HG03135 (cell line): ENCODE measurements around the gene CYP2U1.
A peak's percentile ranks its signal among the peaks of the same experiment; 100 is the strongest.
"Not testable (repeated sequence)": the region's sequence is repeated elsewhere in the genome, so short reads cannot be mapped to it uniquely, and the experiment has no call there.

Experiments used
- ATAC-seq: cut with Tn5 transposase; IDR thresholded peaks from one replicate; pipeline ENCODE4 v1.9.1; 2021; ENCODE audit warnings: mild to moderate bottlenecking, moderate library complexity; ENCODE audit not compliant: unreplicated experiment

The CYP2U1 gene

DNA sequence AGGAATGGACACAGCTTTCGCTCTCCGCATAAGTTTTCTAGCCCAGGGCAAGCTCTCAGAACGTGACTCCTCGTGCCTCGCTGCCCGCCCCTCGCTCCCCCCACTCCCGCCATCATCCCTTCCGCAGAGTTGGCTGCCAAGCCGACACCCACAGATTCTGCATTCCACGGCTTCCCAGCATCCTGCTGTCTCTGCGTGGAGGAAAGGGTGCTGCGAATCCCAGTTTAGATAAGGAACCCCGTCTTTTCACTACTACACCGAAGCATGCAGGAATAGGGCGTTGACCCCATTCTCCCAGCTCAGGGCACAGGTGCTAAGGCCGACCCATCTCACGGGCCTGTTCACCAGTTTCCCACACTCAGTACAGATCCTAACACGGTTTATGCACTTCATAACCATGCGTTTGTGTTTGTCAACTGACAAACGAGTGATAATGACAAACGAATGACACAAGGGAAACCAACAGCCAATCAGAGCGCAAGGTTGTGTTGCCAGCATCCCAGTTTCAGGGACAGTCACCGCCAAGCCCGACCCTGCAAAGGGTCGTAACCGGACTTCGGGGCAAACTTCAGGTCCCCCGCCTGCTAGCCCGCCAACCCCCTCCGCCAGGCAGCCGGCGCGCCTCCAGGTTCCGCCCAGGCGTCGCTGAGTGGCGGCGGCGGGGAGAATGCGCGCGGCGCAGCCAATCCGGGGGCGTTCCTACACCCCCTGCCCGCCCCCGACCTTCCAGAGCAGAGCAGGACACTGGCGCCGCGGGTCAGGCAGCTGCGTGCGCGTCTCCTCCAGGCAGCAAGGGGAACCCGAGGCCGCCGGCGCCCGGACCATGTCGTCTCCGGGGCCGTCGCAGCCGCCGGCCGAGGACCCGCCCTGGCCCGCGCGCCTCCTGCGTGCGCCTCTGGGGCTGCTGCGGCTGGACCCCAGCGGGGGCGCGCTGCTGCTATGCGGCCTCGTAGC lies at the start of gene CYP2U1:
TSS of gene CYP2U1 (plus strand) at position 729 of the 954 bp plus-strand sequence. CDS start at position 824, 95 bp downstream.
- peak; percentile 93 for ATAC-seq

DNA sequence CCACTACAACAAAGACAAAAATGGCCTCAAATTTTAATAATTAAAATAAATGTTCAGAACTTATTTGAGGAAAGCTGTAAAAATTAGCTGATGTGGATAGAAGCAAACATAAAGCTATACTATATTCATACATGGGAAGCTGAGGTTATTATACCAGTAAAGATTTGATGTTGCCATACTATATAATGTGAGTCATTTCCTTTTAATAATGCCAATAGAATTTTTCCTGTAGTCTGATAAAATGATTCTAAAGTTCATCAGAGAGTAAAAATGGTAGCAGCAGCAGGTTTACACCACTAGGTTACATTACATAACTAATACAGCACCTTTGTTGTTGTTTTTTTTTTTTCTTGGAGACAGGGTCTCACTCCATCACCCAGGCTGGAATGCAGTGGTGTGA lies 45.5 kb upstream of the CYP2U1 start:
- no peak for ATAC-seq

DNA sequence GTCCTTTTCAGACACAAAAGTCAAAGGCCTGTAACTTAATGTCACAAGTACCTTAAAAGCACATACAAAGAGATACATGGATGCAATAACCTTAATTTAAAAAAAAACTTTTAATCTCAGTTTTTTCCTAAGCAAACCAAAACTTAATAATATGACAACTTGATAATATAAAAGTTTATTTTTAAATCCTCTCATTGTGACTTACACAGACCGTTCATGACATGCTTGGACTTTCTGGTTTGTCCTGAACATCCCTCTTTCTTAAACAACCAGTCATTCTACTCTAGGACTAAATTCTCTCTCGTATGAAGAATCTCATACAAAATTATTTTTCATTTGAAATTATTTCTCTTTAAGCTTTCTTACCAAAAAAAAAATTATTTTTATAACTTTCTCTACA lies 43.1 kb upstream of the CYP2U1 start:
- no peak for ATAC-seq

DNA sequence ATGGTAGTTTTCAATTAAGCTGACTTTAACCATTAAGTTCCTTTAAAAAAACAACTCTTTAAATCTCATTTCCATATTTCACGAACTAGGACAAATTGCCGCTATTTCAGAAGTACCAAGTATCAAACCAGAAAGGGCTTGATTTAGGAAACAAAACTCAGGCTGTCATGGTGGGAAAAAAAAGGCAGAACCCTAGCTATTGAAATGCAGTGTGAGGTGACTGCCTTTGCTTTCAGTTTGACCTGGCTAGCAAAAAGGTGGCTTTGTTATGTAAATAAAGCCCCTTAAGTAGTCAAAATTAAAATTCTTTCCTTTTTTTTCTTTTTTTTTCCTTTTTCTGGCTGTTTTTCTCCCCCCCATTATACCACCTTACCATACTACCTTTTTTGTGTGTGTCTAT lies 40.6 kb upstream of the CYP2U1 start:
- no peak for ATAC-seq

DNA sequence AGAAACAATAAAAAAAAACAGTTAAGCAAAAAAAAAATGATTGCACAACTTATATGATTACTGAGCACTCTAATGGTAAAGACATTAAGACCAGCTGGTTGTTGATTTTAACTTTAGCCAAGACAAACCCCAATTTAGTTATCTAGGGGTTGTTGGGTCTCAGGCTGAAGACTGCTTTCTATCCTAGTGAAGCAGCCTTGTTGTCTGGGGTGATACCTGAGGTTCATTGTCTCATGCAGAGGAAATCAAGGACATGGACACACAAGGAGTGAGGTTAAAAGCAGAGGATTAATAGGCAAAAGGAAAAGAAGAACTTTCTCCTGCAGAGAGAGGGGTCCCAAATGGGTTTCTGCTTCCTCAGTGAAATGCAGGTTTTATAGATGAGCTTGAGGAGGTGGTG lies 40.0 kb upstream of the CYP2U1 start:
- no peak for ATAC-seq

DNA sequence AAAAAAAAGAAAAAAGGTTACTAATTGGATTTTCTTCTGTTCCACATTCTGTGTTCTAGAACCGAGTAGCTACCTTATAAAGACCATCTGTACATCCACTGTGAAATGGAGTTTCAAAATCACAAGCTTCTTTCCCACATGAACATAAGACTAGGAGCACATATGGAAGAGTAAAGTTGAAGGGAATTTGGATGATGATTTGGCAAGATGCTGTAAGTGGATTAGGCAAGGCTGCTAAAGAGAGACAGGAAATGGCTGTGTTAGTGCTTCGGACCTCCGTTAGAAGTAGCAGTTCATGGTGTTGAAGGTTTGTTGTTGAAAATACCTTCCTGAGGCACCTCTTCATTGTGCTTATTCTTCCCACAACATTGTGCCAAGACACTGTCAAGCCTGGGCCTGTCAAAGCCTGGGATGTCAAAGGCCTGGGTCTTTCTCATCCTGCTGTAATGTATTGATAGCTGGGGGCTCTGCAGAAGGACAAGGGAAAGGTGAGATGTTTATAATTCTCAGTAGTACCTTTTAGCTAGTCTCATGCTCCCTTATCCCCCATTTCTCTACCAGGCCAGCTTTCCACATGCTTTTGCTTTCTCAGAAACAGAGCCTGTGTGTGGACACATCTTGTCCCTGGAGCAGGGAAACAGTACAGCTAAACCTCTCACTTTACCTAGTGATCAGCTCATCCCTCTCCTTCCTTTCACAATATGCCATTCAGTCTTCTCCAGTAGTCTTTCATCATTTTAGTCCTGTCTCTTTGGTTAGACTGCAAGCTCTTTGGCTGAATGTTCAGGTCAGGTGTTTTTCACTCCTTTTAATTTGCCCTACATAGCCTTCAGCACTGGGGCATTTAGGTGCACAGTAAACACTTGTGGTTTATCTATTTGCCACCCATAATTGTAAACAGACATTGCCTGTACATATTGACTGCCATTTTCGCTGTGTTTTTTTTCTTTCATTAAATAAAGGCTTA lies 37.9 kb upstream of the CYP2U1 start:
- ATAC-seq, result no peak

DNA sequence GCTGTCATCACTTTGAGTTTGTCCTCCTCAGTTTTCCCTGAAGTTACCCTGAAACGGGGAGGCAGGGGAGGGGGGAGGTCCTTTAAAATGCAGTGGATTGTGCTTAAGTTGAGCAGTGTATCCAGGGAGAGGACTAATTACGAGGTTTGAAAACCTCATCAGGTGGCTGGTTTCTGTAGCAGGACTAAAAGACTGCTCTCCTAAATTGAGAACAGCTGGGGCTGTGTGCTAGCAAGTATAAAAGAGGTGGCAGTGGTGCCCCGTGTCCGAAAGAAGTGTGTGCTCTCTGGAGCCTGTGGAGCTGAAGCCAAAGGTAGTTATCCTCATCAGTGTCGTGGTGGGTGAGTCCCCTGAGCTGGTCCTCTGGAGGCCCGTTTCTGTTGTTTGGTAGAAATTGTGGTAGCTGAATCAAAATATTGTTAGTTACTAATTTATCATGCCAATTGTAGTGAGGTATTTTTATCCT lies 37.2 kb upstream of the CYP2U1 start:
- no peak for ATAC-seq

DNA sequence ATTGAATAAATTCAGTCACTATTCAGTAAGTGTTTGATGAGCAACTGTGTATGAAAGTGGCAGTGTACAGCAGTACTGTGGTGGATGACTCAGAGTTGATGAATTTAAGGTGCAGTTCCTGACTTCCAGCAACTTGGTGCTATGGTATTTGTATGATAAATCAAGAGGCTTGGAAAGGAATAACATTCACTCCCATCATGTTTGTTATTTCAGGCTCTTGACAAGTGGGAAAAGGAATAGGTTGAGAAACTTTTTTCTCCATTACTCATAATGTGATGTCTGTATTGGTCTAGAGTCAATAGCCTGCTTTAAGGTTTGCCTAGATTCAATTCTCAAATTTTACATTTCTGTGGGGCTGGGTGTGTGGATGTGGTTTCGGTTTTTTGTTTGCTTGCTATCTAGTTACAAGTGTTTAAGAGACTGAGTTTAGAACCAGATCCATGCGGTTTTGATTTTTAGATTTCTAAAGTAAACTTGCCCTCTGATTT lies 35.1 kb upstream of the CYP2U1 start:
- no peak for ATAC-seq

DNA sequence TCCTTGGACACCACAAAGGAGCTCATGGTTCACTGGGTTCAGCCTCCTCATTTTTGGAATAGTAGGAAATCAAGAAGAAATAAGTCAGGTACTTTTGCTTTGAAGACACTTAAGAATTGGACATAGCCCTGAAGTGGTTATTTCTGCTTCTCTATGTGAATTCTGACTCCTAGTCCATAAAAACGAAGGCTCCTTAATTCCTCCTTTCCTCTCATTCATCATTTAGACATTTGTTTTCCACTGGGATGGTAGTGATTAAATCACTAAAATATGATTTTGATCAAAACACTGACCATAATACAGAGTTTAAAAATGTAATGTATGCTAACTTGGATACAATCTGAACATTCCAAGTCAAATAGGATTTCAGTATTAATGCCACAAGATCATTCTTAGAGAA lies 34.7 kb upstream of the CYP2U1 start:
- ATAC-seq, result no peak

DNA sequence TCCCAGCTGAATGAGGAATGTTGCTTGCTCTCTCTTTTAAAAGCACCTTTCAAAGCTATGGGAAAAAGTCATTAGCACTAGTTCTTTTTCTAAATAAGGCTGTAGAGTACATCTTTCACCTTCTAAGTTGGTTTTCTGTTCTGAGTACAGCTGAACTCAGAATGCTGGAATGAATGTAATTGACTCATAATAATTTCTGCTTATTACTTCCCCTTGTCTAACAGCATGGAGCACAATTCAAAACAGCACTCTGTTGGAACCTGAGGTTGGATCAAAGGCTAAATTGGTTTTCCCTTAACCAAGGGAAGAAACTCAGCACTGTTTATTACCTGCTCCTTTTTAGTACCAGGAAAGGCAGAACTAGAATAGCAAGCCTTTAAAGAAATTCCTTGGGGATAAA lies 33.5 kb upstream of the CYP2U1 start:
- ATAC-seq, result no peak

DNA sequence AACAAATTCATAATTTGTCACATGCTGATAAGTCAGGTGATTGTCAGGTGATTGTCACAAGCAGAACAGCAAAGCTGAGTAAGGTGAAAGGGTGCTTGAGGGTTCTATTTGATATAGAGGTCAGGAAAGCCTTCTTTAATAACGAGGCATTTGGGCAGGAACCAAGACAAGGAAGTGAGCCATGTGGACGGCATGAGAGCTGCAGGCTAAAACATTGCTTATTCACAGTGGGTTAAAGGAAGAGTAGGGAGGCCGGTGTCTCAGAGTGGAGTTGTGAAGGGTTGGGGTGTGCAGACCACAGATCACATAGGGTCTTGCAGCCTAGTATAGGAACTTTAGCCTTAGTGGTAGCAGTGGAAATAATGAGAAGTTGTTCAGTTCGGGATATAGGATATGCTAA lies 31.3 kb upstream of the CYP2U1 start:
- ATAC-seq, result no peak

DNA sequence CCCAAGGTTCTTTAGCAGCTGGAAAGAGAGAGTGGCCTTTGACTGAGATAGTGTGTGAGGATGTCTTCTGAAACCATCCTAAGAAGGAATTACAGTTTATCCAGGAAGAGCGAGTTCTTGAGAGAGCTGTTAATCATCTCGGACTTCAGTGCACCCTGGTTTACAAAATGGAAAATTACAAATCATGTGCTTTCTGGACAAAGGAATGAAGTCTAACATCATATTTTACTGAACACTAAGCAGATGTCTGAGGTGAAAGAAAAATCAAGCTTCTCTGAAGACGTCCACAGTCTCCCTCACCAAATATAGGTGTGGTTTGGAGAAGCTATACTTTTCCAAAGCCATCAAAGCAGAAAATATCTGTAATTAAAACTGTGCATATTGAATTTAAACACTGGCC lies 30.8 kb upstream of the CYP2U1 start:
- ATAC-seq, result no peak

DNA sequence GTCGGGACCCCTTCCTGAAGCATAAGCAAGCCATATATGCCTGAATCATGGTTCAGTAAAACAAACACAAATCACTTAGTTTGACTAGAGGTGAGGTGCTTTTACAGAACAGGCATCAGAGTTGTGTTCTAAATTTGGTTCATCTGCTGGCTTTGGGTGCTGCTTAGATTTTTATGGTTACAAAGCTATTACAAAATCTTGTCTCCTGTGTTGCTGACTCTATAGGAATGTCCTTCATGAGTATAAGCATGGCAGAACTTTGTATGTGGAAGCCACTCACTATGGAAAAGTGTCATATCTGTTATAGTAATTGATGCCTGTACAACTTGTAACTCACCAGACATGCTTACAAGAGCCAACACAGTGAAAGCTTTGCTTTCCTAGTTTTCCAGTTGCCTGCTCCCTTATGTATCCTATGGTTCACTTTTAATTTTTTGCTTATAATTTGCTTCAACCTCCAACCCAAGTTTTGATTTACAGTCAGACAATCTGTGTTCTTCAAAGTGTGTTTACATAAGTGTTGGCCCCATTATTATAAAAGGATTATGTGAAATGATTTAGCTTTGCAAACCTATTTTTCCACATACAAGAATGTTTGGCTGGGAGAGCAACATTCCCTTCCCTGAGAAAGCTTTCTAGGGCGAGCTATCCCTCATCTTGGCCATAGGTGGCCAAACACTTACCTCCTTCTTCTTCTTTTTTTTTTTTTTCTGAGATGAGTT lies 30.0 kb upstream of the CYP2U1 start:
- no peak for ATAC-seq

DNA sequence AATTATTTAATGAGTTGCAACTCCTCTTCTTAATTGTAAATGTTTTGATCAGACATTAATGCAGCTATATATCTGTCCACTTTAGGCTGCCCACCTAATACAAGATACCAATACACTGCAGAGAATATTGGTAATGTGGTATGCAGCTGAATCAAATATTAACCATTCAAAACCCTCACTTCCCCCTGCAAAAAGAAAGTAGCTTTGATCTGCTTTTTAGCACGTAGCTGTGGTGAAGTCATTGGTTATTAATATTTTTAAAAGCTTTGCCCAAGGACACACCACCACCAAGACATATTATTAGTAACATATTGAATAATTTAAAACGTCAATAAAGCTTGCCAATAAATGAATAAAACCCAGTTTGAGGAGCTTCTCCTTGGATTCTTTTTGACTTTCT lies 28.6 kb upstream of the CYP2U1 start:
- peak; percentile 93 for ATAC-seq

DNA sequence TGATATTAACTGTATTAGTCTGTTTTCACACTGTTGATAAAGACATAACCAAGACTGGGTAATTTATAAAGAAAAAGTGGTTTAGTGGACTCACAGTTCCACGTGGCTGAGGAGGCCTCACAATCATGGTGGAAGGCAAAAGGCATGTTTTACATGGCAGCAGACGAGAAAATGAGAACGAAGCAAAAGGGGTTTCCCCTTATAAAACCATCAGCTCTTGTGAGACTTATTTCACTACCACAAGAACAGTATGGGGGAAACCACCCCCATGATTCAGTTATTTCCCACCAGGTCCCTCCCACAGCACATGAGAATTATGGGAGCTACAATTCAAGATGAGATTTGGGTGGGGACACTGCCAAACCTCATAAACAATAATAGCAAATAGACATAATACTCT lies 26.3 kb upstream of the CYP2U1 start:
- ATAC-seq, result not testable (repeated sequence)

DNA sequence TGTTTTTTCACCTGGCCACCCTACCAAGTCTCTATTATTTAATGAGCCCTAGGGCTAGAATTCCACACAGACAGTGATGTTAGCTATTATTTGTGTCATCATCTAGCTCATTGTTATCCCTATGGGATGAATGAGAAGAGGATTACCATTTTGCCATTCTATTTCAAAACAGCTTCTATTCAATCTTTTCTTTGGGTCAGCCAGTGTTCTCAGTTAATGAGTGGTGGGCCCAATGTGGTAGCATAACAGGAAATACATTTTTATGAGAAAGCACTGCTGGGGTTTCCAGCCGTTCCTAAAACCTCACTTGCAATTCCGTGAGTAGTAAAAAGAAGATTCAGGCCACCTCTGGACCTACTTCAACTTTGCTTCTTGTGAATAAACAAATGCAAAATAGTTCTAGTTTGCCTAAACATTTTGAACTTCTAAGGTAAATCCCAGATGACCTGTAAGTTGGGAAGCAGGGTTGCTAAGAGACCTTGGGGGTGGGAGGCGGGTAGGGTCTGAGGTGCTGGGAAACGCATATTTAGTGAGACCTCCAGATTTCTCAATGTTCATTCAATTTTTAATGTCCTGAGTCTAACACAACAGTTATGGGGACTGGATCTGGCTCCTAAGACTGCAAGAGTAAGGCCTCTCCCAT lies 24.8 kb upstream of the CYP2U1 start:
- no peak for ATAC-seq

DNA sequence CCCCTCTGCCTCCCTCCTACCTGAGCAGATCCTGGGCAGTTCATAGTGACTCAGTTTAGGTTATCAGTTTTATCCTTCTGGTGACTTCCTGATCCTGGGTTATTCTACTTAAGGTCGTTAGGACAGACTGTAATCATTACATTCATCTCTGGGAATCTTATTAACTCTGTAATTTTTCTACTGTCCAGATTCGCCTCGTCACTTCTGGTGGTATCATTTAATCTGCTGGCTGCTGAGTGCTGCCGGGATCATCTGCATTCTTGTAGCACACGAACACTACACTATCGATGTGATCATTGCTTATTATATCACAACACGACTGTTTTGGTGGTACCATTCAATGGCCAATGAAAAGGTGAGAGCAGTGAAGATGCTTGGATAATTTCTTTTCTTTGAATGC lies 23.0 kb upstream of the CYP2U1 start:
- ATAC-seq, result no peak

DNA sequence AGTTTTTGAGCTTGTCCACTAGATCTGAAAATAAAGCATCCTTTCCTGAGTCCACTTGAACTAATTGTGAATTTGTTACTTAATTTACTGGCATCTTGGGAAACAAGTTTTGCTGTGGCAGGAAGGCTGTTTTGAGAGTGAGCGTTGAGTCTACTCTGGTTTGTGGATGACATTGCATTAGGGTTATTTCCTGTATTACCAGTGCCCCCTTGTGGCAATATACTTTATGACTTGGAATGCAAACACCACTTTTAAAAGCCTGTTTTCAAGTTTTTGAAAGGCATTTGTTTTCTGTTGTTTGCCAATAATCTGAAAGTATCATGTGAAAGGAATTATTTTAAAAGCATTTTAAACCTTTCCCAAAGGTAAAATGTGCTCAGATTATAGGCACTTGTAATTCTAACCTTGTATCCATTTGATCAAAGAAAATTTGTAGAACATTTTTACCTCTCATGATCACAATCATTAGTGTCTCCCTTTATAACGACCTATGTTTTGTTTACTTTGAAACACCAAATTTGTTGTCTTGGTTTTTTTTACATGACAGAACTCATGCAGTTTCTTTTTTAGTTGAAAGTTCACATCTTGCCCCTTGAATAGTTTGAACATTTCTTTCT lies 18.0 kb upstream of the CYP2U1 start:
- ATAC-seq, result peak; percentile 91

DNA sequence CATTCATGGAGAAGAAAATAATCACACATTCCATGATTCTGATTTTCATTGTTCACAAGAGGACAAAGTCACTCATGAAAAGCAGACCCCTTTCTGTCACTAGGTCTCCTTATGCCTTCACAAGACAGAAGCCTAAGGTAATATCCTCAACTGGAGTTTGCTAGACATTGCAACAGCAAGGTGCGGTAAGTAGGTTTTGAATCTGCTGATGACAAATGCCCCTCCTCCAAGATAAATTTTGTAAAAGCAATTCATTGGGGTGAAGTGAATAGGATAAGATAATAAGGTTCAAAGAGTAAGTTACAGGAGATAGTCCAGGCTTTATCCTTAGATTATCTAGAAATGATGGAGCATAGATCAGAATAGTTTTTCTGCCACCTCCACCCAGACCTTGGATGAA lies 16.1 kb upstream of the CYP2U1 start:
- ATAC-seq, result no peak

DNA sequence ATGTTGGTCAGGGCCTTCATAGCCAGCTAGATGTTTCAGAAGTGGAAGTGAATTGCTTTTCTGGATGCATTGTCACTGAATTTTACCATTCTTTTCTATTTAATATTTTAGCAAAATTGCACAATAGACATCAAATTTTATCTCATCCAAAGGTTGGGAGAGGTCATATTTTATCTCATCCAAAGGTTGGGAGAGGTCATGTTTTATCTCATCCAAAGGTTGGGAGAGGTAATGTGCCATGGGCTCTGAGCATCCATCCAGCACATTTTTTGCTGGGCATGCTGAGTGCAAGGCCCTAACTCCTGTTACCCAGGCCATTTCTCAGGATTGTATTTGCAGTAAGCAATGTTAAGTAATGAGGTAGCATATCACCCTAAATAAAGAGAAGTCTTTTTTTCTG lies 14.7 kb upstream of the CYP2U1 start:
- ATAC-seq, result no peak
